ENCODE data around the gene IGFL2. TPM values are rescaled to one million over a fixed set of nuclear protein-coding genes. Genes with fewer than 3 reads are reported as not detected.

The IGFL2 gene
- total and polyA plus RNA-seq, 10 of the 15 experiments (the other 5 are each of a cell fraction or from before 2014, with no cell fraction given) = 0.19 TPM; not detected in 9

DNA sequence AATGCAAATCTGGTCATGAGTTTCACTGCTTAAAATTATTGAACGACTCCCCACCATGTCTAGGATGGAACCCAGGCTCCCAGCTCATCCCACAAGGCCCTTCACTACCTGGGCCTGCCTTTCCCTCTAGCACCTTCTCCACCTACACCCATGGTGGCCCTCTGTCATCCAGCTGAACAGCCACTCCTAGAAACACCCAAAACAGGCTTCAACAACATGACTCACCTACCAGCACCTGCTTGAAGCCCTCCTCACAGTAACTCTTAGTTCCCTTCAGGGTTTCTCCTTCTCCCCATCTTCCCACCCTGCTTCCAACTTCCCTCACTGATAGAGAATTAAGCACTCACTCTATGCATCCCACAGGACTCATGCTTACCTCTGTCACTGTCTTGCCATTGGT is 6.6 kb upstream of the IGFL2 start (continued):
- TF ChIP-seq FOXK2 (IDR thresholded peaks at IDR 0.05) (no peak), MYC (IDR thresholded peaks at IDR 0.05; ENCODE audit: insufficient read depth, insufficient read length, insufficient replicate concordance, low read length, severe bottlenecking) (no peak), MXI1 (IDR thresholded peaks at IDR 0.05; ENCODE audit: low read depth, low read length) (no peak)

- CTCF ChIA-PET = no interaction called here
- intact Hi-C loops (cut with micrococcal nuclease; ENCODE audit: unreplicated experiment) (no loop called here), in situ Hi-C loops (cut with MboI) (no loop called here)
- H3K4me3 ChIP-seq = no peak overlapping the region
- TF ChIP-seq PAX8 (IDR thresholded peaks at IDR 0.05) (no peak), SUZ12 (IDR thresholded peaks at IDR 0.05; ENCODE audit: unreplicated experiment) (no peak), ZBED1 (IDR thresholded peaks at IDR 0.05; ENCODE audit: borderline replicate concordance) (no peak), CBFB (IDR thresholded peaks at IDR 0.05; ENCODE audit: low read depth) (no peak)
- SMC1A ChIA-PET (ENCODE audit: uncharacterized antibody, unreplicated experiment) = no interaction called here
- H3K27ac ChIP-seq (ENCODE audit: control insufficient read depth, insufficient read depth) = no peak overlapping the region
- no TSS peak for BruUV-seq (replicated peaks)
- no peak overlapping the region for H3K9ac ChIP-seq (ENCODE audit: control insufficient read depth, insufficient read depth, low read length)
- ATAC-seq (no peak), FAIRE-seq (no peak), DNase-seq (ENCODE audit: low read depth, low spot score) (no peak)
- no peaks in the 10 kb centered on the region for H3K36me3 ChIP-seq (ENCODE audit: control insufficient read depth in 2 of 2, insufficient read depth in 2 of 2, low read length in 1 of 2)
- H3K9me3 ChIP-seq (replicated peaks; ENCODE audit: control insufficient read depth, insufficient read depth, low read length) = no peaks in the 10 kb centered on the region
- RAD21 ChIA-PET (ENCODE audit: unreplicated experiment) = no interaction called here
- no peak overlapping the region for H3K4me2 ChIP-seq (ENCODE audit: control insufficient read depth, insufficient read depth)
- no peaks in the 10 kb centered on the region for H4K20me1 ChIP-seq (ENCODE audit: control insufficient read depth, insufficient read depth)
- no peaks in the 10 kb centered on the region for H3K79me2 ChIP-seq (ENCODE audit: control insufficient read depth, insufficient read depth, low read length)
- no peaks in the 10 kb centered on the region for H3K4me1 ChIP-seq (ENCODE audit: control insufficient read depth, insufficient read depth, low read length)
- POLR2A ChIA-PET = no interaction called here
- WGBS (ENCODE audit: insufficient coverage, insufficient replicate concordance, low lambda C conversion rate, missing lambda C conversion rate) = 10% methylated on average over 4 of the region's 4 CpGs
- no peak overlapping the region for H2AFZ ChIP-seq (ENCODE audit: control insufficient read depth, low read depth, low read length)
- peaks cover 0 to 4% of the 10 kb centered on the region in 2 experiments; a peak in 1 of 4 replicates for H3K27me3 ChIP-seq (replicated peaks in 1 of 2; ENCODE audit: control insufficient read depth in 2 of 2, insufficient read depth in 2 of 2, low read length in 1 of 2)
These were observed 5.7 kb upstream of the IGFL2 start for GRCh38 chr19:46142294-46142693.

GRCh38 chr19:46144756-46145155 is 3.3 kb upstream of the IGFL2 start:
- BruUV-seq (replicated peaks) = no TSS peak
- ChIA-PET CTCF (no interaction called here), POLR2A (no interaction called here), RAD21 (ENCODE audit: unreplicated experiment) (no interaction called here), SMC1A (ENCODE audit: uncharacterized antibody, unreplicated experiment) (no interaction called here)
- no peak overlapping the region for H3K4me2 ChIP-seq (ENCODE audit: control insufficient read depth, insufficient read depth)
- no peaks in the 10 kb centered on the region for H3K79me2 ChIP-seq (ENCODE audit: control insufficient read depth, insufficient read depth, low read length)
- H4K20me1 ChIP-seq (ENCODE audit: control insufficient read depth, insufficient read depth) = no peaks in the 10 kb centered on the region
- no peaks in the 10 kb centered on the region for H3K9me3 ChIP-seq (replicated peaks; ENCODE audit: control insufficient read depth, insufficient read depth, low read length)
- in situ Hi-C loops (cut with MboI) = no loop called here
- ATAC-seq (no peak), FAIRE-seq (peak; percentile 13), DNase-seq (ENCODE audit: low read depth, low spot score) (no peak)
- 2% methylated on average over 3 of the region's 3 CpGs for WGBS (ENCODE audit: insufficient coverage, insufficient replicate concordance, low lambda C conversion rate, missing lambda C conversion rate)
- H3K4me3 ChIP-seq = no peak overlapping the region
- H3K27ac ChIP-seq (ENCODE audit: control insufficient read depth, insufficient read depth) = no peak overlapping the region
- no peak overlapping the region for H3K9ac ChIP-seq (ENCODE audit: control insufficient read depth, insufficient read depth, low read length)
- H3K4me1 ChIP-seq (ENCODE audit: control insufficient read depth, insufficient read depth, low read length) = no peaks in the 10 kb centered on the region
- intact Hi-C loops (cut with micrococcal nuclease; ENCODE audit: unreplicated experiment) = no loop called here
- H3K27me3 ChIP-seq (replicated peaks in 1 of 2; ENCODE audit: control insufficient read depth in 2 of 2, insufficient read depth in 2 of 2, low read length in 1 of 2) = peaks cover 0 to 4% of the 10 kb centered on the region in 2 experiments; a peak in 1 of 4 replicates
- no peaks in the 10 kb centered on the region for H3K36me3 ChIP-seq (ENCODE audit: control insufficient read depth in 2 of 2, insufficient read depth in 2 of 2, low read length in 1 of 2)
- no peak for TF ChIP-seq EGR1 (IDR thresholded peaks at IDR 0.05; ENCODE audit: borderline replicate concordance in 1 of 2, low read depth in 2 of 2, low read length in 2 of 2)
- TF ChIP-seq IRF4 (IDR thresholded peaks at IDR 0.05; ENCODE audit: low read depth, low read length) = no peak
- no peak for TF ChIP-seq ZBTB33 (IDR thresholded peaks at IDR 0.05)
- no peak for TF ChIP-seq CBFB (IDR thresholded peaks at IDR 0.05; ENCODE audit: low read depth)
- H2AFZ ChIP-seq (ENCODE audit: control insufficient read depth, low read depth, low read length) = no peak overlapping the region
